Left lung (tissue), 10 donors: ENCODE data around the gene DPP7. TPM values are rescaled to one million over a fixed set of nuclear protein-coding genes. Genes with fewer than 3 reads are reported as not detected.
A peak's percentile ranks its signal among the peaks of the same experiment; 100 is the strongest.

Experiments used
- ATAC-seq: fragments of 200-7000 bp; cut with Tn5 transposase; one replicate; pipeline ENCODE4 v1.9.1; 2020; ENCODE audit warnings: moderate library complexity
- DNase-seq, 4 donors: peaks; one replicate each; pipeline ENCODE4 v3.0.0-alpha.2; 2013 to 2020
- H3K27ac ChIP-seq, 2 donors: fragments of 200-600 bp; sonication (generic) in 1 of 2; one replicate each; pipeline versions ENCODE4 v1.5.0 to v1.8.0; 2020 to 2021
- H3K27me3 ChIP-seq, 2 donors: fragments of 200-600 bp; sonication (generic) in 1 of 2; one replicate each; pipeline versions ENCODE4 v1.5.0 to v1.8.0; 2020 to 2021
- H3K36me3 ChIP-seq, 2 donors: fragments of 200-600 bp; sonication (generic) in 1 of 2; one replicate each; pipeline versions ENCODE4 v1.5.0 to v1.8.0; 2020 to 2021
- H3K4me1 ChIP-seq, 2 donors: fragments of 200-600 bp; one replicate each; pipeline ENCODE4 v1.8.0; 2021
- H3K4me3 ChIP-seq, 2 donors: fragments of 200-600 bp; sonication (generic) in 1 of 2; one replicate each; pipeline versions ENCODE4 v1.5.0 to v1.8.0; 2020 to 2021; ENCODE audit warnings: mild to moderate bottlenecking in 1 of 2
- H3K9me3 ChIP-seq, 2 donors: fragments of 200-600 bp; sonication (generic) in 1 of 2; one replicate each; pipeline versions ENCODE4 v1.5.0 to v1.8.0; 2020 to 2021
- CTCF ChIP-seq, 2 donors: fragments of 200-600 bp; sonication (generic) in 1 of 2; IDR thresholded peaks; one replicate each; pipeline versions ENCODE4 v1.5.0 to v1.8.0; 2021; ENCODE audit warnings: antibody characterized with exemption in 2 of 2
- intact Hi-C, 2 donors: fragments of 100-400 bp; cut with DNase I; formaldehyde crosslinking; loops; one replicate each; pipeline versions ENCODE4 v1.11.2 to v1.14.2; 2022
- polyA plus RNA-seq, 6 donors: library from polyadenylated mRNA; unstranded; fragments of 120-200 nt; gene quantifications; one replicate each; pipeline ENCODE4 v1.2.1, GENCODE V29; 2013; ENCODE audit not compliant: insufficient read length in 6 of 6
- total RNA-seq, 2 donors: library from RNA; stranded (reverse); fragmentation: NEBNext Ultra II Directional; extraction: Animal tissue kit (Norgen Biotek cat#: 25700); gene quantifications; one replicate each; pipeline ENCODE4 v1.2.1, GENCODE V29; 2021
- donor health status: DM: no; HTN: yes; CAD: no.
- donor health status: DM: no; HTN: no; CAD: no.

DPP7 gene
- total and polyA plus RNA-seq, 8 donors, result 35.8 to 165 (median 47.9) TPM

- H3K4me3 ChIP-seq, result no peak overlapping the region
- peaks cover 0 to 22% of the 10 kb centered on the region in 2 donors for H3K27me3 ChIP-seq
- no peak for DNase-seq
- H3K36me3 ChIP-seq, result peaks cover 0 to 22% of the 10 kb centered on the region in 2 donors
- H3K27ac ChIP-seq, result no peak overlapping the region
- ATAC-seq, result no peak
- no peaks in the 10 kb centered on the region for H3K9me3 ChIP-seq
- TF ChIP-seq CTCF (IDR thresholded peaks at IDR 0.05), result no peak
- peaks cover 0 to 21% of the 10 kb centered on the region in 2 donors for H3K4me1 ChIP-seq
- intact Hi-C loops, result no loop called here
Observed at GRCh38 chr9:137116027-137116507, 1.5 kb upstream of the DPP7 start.

GRCh38 chr9:137115394-137116026 lies 977 bp upstream of the DPP7 start:
- intact Hi-C loops, result no loop called here
- Histone ChIP-seq H3K4me3 (peak overlapping the region in 1 of 2 donors; percentile 78), H3K27ac (no peak overlapping the region), H3K4me1 (peaks cover 0 to 21% of the 10 kb centered on the region in 2 donors), H3K27me3 (peaks cover 0 to 22% of the 10 kb centered on the region in 2 donors), H3K36me3 (peaks cover 0 to 26% of the 10 kb centered on the region in 2 donors), H3K9me3 (no peaks in the 10 kb centered on the region)
- TF ChIP-seq CTCF (IDR thresholded peaks at IDR 0.05), result no peak
- DNase-seq, result no peak
- no peak for ATAC-seq

- H3K27me3 ChIP-seq, result peaks cover 0 to 22% of the 10 kb centered on the region in 2 donors
- ATAC-seq, result no peak
- peaks cover 0 to 39% of the 10 kb centered on the region in 2 donors for H3K36me3 ChIP-seq
- peak overlapping the region; percentile 78 to 79 for H3K4me3 ChIP-seq
- DNase-seq, result no peak
- peaks cover 0 to 21% of the 10 kb centered on the region in 2 donors for H3K4me1 ChIP-seq
- peak overlapping the region in 1 of 2 donors; percentile 41 for H3K27ac ChIP-seq
- intact Hi-C loops, result no loop called here
- TF ChIP-seq CTCF (IDR thresholded peaks at IDR 0.05), result no peak
- H3K9me3 ChIP-seq, result no peaks in the 10 kb centered on the region
Observed at GRCh38 chr9:137114220-137114612, 317 bp downstream of the DPP7 start.

- no peak for DNase-seq
- ATAC-seq, result no peak
- Histone ChIP-seq H3K9me3 (no peaks in the 10 kb centered on the region), H3K4me3 (peak overlapping the region in 1 of 2 donors; percentile 78), H3K27ac (no peak overlapping the region), H3K36me3 (peaks cover 0 to 45% of the 10 kb centered on the region in 2 donors), H3K4me1 (peaks cover 0 to 21% of the 10 kb centered on the region in 2 donors), H3K27me3 (peaks cover 0 to 22% of the 10 kb centered on the region in 2 donors)
- no peak for TF ChIP-seq CTCF (IDR thresholded peaks at IDR 0.05)
- intact Hi-C loops, result no loop called here
Observed at GRCh38 chr9:137113385-137114159, 961 bp downstream of the DPP7 start.
